HepG2 (cell line): ENCODE measurements around the gene CREBBP. TPM values are rescaled to one million over a fixed set of nuclear protein-coding genes. Genes with fewer than 3 reads are reported as not detected.
A peak's percentile ranks its signal among the peaks of the same experiment; 100 is the strongest.

ENCODE experiments used
- KIAA2018 ChIP-seq: sonication (generic); formaldehyde crosslinking; IDR thresholded peaks from 2 replicates; pipeline ENCODE4 v1.5.0; 2020; ENCODE audit warnings: mild to moderate bottlenecking, missing genetic modification reagents, borderline replicate concordance
- MAFK ChIP-seq, 2 experiments: IDR thresholded peaks in 1 of 2; conservative IDR thresholded peaks in 1 of 2; 2 replicates each; pipeline ENCODE4 v1.6.1; 2011; ENCODE audit warnings: improper control_type of control experiment in 2 of 2, low read length in 2 of 2
- ZNF276 ChIP-seq: sonication (generic); formaldehyde crosslinking; IDR thresholded peaks from 2 replicates; pipeline ENCODE4 v1.4.0; 2020; ENCODE audit warnings: mild to moderate bottlenecking, low read depth, missing genetic modification reagents
- ZNF292 ChIP-seq: sonication (generic); formaldehyde crosslinking; IDR thresholded peaks from 2 replicates; pipeline ENCODE4 v1.8.1; 2022; ENCODE audit warnings: mild to moderate bottlenecking, low read depth, missing genetic modification reagents, borderline replicate concordance
- ZNF607 ChIP-seq: sonication (generic); formaldehyde crosslinking; IDR thresholded peaks from 2 replicates; pipeline ENCODE4 v1.5.1; 2020; ENCODE audit warnings: missing genetic modification reagents, mild to moderate bottlenecking, borderline replicate concordance
- polyA plus RNA-seq, 8 experiments: library from polyadenylated mRNA; depleted of rRNA in 3 of 8; stranded (reverse) in 7 of 8; unstranded in 1 of 8; fragments of >200 nt; fragmentation: Illumina TruSeq in 4 of 8; extraction: Trizol in 4 of 8; gene quantifications; 2 replicates each; pipeline versions ENCODE4 v1.2.1 to v1.2.3, GENCODE V29; 2011 to 2016; ENCODE audit warnings: low read depth in 4 of 8, missing spikeins in 1 of 8, mixed read lengths in 1 of 8; ENCODE audit not compliant: insufficient read depth in 1 of 8
- total RNA-seq, 5 experiments: library from RNA; depleted of rRNA; stranded (reverse); fragments of >200 nt; fragmentation: Illumina TruSeq; extraction: Trizol; gene quantifications; 2 replicates each; pipeline ENCODE4 v1.2.3, GENCODE V29; 2016; ENCODE audit warnings: low read depth in 1 of 5

The CREBBP gene
- total and polyA plus RNA-seq, 2 of the 13 experiments (the other 11 are each of a cell fraction or from before 2014, with no cell fraction given): 5.3 to 10.4 TPM

GRCh38 chr16:3696425-3697218 lies 183.9 kb downstream of the CREBBP start (continued):
- no peak for TF ChIP-seq KIAA2018 (CRISPR knock-in tag)
- TF ChIP-seq ZNF607 (CRISPR knock-in tag): no peak; the same call in 1 of the 2 replicates
- peak in 1 of 2 experiments; percentile 47; a peak in 1 of 4 replicates for TF ChIP-seq MAFK (conservative IDR thresholded peaks at IDR 0.05 in 1 of 2, IDR thresholded peaks at IDR 0.05 in 1 of 2; ENCODE audit: low read length in 2 of 2)
- 0 out of 2 replicates have a peak, but pooled peaks have one; percentile 60 for TF ChIP-seq ZNF276 (CRISPR knock-in tag)
- TF ChIP-seq ZNF292 (CRISPR knock-in tag): no peak
